Uterus (tissue), 2 donors: ENCODE measurements around the gene C20orf204.

Experiments
- POLR2A ChIP-seq, 2 donors: fragments of 450-650 bp; IDR thresholded peaks; one replicate each; pipeline ENCODE4 v1.6.1; 2016; ENCODE audit warnings: antibody characterized with exemption in 2 of 2, mild to moderate bottlenecking in 1 of 2, moderate library complexity in 1 of 2
- TF ChIP-seq, protein P1 (sequence below), 4 experiments: fragments of 200-600 bp in 2 of 4; fragments of 450-650 bp in 2 of 4; sonication (generic) in 2 of 4; IDR thresholded peaks; one replicate each; pipeline ENCODE4 v1.5.1; 2016 to 2019; ENCODE audit warnings: antibody characterized with exemption in 4 of 4, mild to moderate bottlenecking in 2 of 4, moderate library complexity in 1 of 4

DNA sequence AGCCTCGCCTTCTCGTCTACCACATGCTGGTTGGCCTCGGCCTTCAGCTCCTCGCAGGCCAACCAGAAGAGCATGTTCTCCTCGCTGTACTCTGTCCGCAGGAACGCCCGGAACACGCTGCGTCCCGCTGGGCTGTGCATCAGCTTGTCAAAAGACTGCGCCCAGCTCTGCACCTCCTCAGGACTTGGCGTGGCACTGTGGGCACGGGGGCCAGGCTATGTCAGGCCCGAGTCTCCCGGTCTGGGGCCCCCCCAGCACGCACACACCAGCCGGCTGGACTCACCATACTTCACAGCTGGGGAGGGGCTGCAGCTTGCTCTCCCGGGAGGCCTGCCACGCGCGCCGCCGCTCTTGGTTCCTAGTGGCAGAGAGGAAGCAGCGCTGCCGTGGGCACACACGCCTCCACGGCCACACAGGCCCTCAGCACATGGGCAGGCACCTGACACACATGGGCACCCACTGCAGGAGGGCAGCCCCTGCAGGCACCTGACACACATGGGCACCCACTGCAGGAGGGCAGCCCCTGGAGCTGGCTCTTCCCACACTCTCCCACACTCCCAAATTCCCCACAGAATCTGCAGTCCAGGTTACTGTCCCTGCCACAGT lies 38.3 kb downstream of the C20orf204 start:
- TF ChIP-seq POLR2A (IDR thresholded peaks at IDR 0.05) = no peak
- TF ChIP-seq, protein P1, sequence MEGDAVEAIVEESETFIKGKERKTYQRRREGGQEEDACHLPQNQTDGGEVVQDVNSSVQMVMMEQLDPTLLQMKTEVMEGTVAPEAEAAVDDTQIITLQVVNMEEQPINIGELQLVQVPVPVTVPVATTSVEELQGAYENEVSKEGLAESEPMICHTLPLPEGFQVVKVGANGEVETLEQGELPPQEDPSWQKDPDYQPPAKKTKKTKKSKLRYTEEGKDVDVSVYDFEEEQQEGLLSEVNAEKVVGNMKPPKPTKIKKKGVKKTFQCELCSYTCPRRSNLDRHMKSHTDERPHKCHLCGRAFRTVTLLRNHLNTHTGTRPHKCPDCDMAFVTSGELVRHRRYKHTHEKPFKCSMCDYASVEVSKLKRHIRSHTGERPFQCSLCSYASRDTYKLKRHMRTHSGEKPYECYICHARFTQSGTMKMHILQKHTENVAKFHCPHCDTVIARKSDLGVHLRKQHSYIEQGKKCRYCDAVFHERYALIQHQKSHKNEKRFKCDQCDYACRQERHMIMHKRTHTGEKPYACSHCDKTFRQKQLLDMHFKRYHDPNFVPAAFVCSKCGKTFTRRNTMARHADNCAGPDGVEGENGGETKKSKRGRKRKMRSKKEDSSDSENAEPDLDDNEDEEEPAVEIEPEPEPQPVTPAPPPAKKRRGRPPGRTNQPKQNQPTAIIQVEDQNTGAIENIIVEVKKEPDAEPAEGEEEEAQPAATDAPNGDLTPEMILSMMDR (IDR thresholded peaks at IDR 0.05) = no peak
